NCI-H2171 (cell line): ENCODE measurements around the gene BTRC.

Experiments used
- DNase-seq: peaks from one replicate; lab custom pipeline; 2025; lab: John Stamatoyannopoulos, UW

BTRC gene

DNA sequence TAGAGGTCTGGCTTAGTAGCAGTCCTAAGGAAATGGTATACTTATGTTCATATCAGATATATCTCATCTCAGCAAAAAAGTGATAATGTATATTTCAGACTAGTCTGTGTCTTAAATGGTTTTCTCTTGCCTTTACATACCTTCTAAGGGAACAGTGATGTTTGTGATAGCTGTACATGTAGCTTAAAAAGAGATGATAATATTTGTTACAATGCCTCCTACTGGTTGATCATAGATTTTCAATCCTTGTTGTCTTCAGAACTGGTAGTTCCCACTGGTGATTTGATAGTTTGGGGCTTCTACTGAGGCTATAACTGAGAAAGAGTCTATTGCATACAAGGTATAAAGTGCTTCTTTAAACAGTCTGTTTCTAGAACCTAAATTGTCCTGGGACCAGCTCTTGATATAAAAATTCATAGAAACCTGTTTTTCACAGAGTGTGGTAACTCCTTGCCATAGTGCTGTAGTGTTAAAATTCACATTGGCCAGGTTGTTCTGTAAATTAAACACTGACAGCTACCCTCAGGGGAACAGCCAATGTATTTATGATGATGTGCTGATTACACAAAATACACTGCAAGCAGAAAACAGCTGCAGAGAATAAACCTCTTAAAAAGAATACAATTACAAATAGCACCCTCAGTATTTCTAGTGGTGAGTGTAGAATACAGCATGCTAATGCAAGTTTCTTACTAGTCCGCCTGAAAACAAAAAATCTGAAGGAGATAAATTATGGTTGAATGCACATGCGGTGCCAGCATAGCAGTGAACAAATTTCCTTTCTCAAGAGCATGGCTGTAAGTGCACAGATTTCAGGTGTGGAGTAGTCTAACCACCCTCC is 90.3 kb downstream of the BTRC start:
- DNase-seq: no peak

DNA sequence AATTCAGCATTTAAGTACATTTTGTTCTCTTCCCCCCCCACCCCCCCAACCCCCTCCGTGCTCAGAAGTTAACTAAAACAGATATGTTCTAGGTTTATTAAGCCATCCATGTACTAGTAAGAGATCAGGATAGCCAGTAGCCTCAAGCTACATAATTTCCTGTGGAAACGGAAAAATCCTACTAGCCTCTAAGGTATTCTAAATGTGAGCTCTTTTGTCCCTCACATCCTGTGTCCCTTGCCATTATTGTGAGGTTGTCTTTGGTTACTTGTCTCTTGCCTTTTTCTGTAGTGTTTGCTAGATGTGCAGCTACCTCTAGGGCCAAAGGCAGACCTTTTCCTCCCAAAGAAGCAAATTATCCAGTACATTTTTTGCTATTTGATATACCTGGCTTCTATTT is 92.1 kb downstream of the BTRC start:
- no peak for DNase-seq

DNA sequence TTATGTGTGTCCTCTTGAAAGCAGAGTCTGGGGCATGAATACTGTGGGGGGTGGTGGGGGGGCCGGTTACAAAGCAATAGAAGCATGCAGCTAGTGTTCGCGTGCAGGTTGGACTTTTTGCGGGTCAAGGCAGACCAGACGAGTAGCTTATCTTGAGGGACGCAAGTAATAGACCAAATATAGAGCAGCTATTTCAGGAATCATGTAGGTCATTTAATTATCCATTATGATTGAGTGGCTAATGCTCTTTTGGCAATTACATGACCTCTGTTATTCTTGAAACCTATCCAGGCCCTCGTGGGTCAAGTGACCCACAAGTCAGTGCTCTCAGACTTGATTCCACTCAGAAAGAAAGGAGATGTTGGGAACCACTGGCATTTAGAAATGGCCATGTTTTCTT is 93.0 kb downstream of the BTRC start:
- no peak for DNase-seq

DNA sequence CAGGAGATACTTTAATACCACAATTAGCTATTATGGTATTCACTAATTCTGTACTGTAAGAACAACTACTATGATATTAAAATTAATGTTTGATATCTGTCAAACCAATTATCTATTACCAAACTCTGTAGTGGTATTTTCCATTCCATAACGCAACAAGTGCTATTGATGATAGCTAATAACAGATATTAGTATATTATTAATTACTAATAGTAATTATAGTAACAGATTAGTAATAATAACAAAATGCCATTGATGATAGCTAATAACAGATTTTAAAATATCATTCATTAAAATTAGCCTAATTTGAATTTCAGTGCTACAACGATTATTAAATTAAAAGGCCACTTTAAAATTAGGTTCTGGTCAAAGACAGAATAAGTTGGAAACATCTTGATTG is 93.5 kb downstream of the BTRC start:
- no peak for DNase-seq

DNA sequence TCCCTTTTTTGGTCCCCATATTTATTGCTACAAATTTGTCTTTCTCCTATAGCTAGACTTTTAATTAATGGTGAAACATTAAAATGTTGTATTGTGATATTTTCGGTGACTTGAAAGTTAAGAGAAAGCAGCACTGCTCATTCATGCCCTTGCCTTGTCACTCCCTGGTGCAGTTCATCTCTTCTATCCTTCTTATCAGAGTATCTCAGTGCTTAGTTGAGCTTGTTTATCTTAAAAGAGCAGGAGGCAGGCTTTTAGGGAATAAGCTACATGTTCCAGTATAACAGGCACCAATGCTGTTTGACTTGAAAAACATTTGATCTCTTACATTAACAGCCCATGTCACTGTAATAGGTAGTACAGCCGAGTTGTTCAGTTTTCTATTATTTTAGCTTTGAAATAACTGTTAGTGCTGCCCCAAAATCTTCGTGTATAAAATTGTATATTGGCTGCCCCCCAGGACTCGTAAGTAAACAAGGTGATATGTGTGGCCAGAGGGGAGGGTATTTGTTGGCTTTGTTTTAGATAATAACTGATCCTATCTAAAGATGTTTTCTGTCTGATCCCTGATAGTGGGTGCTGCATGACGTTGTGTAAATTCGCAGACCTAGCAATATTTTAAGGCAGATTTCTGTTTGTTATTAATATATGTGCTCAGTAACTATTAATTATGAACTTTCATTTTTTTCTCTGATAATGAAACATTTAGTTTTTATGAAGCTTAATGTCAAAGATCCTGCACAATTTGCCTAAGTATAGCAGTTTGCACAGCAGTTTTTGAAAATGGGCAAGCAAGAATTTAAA is 96.5 kb downstream of the BTRC start:
- DNase-seq: no peak

DNA sequence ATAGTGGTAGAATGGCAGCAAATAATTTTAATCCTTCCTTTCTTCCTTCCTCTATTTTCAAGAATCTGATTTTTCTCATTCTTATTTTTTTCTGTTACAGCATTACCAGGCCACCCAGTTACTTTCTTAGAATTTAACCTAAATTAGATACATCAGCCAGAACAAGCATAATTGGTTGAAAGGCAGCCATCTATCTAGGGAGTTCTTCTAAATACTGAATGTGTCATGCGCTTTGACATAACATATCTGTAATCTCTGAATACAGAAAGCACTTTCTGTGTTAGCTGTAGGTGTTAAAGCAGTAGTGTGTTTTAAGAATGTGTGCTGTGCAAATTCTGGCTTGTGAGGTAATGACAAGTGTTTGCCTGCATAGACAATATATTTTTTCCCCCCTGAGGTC is 97.3 kb downstream of the BTRC start:
- DNase-seq: no peak

DNA sequence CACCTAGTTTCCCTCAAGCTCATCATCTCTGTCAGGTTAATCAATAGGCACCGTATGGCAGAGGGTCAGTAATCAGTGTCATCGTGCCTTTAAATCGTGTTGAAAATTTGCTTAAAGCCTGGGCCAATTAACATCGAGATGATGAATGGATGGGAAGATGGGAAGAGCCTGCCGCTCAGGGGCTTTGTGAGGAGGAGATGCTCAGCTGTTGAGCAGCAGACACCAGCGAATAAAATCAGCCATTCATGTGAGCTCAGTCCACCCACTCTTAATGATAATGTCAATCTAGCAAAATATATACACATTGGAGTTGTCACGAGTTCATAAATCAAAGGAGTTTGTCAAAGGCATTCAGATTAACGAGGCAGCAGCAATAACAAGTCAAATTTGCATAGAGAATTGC is 97.7 kb downstream of the BTRC start:
- no peak for DNase-seq

DNA sequence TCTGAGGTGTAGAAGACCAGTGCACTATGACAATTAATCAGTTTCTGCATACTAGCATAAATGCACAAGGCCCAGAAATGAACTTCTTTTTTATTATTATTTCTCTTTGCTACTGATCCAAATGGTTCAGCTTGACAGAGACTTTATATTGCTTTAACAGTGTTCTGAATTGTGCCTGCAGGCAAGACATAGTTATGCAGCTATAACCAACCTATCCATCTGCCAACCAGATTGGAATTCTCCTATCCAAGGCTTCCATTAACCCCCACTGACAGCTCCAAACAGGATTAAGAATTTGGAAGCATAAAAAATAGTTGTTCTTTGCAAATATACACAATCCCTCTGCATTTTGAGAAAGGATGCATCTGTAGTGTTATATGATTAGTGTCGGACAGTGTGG is 98.2 kb downstream of the BTRC start:
- no peak for DNase-seq

DNA sequence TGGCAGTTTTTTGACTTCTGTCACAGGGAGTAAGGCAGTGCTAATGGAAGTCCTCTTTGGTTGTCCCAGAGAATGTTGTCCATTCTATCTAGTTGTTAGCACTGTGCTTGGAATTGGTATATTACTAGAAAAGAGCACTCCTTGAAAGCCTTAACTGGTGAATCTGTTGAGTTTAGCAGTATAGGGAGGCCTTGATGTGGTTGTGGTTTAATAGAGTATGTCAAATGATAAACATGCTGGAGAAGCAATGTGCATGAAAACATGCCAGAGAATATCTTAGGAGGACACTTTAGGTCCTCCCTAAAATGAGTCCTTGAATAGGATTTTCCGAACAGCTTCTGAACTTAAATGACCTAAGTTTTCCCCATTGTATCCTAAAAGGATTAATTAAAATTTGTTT is 98.6 kb downstream of the BTRC start:
- no peak for DNase-seq

DNA sequence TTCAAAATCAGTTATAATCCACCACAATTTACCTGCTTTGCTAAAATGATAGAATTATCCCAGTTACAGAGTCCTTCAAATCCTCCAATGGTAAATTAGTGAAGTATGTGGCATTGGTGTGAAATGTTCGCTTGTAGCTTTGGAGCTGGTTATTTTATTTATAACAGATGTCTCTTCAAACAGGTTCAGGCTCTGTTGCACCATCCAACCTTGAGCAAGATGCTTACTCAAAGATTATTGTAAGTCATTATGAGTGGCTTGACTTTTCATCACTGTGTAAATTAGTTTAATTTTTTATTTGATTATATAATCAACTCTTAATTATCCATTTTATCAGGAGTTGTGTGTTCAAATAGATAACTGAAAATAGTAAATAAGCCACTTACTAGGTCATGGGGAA is 99.4 kb downstream of the BTRC start:
- no peak for DNase-seq

DNA sequence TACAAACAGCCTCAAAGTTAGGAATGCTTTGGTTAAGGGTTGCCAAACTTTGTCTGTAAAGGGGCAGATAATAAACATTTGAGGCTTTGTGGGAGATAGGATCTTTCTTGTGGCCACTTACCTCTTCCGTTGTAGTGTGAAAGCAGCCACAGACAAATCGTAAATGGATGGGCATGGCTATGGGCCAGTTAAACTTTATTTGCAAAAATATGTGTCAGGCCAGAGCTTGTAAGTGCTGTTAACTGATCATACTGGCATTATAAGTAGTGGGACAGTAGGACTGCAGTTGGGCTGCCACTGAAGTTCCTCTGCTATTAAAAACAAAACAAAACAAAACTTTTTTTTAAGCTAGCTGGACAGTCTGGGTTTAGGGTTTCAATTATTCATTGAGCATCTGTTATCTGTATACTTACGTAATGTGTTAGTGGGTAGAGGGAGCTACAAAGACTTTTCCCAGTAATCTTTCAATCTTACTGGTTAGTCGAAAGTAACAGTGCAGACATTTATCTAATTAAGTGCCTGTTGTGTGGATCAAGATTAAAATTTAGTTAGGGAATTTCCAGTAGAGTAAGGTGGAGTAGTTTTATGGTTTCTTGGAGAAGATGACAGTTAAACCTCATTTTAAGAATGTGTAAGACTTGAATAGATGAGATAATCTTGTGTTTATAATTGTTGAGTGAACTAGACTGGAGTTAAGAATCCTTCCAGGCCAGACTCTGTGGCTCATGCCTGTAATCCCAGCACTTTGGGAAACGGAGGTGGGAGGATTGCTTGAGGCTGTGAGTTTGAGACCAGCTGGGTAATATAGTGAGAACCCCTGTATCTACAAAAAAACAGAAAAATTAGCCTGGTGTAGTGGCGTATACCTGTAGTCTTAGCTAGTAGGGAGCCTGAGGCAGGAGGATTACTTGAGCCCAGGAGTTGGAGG is 100.1 kb downstream of the BTRC start:
- DNase-seq: no peak

DNA sequence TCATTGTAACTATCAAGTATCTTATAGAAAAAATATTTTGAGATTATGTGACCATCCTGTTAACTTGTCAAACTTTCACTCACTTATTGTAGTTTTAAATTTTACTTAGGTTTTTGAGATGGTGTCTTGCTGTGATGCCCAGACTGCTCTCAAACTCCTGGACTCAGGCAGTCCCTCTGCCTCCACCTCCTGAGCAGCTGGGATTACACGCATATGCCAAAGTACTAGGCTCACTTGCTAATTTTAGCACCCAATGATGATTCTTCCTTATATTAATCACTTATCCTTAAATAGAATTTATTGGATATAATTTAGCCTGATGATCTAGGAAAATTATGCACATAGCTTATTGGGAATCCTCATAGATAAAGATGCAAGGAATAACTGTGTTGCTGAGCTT is 104.9 kb downstream of the BTRC start:
- DNase-seq: no peak

DNA sequence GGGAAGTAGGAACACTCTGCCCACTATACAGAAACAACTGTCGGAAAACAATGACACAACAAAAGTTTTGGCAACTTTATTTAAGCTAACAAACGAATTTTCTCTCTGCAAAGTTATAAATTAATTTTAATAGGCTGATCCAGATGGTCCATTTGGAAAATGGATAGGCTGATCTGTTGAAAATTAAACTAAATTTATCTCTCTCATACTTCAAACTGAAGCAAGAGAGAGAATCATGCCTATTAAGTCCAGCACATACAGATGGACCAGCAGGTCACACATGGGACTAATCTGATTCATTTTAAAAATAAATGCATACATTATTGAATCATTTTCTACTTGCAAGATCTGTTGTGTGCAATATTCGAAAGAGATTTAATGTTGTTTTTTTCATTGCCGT is 110.1 kb downstream of the BTRC start:
- DNase-seq: no peak

DNA sequence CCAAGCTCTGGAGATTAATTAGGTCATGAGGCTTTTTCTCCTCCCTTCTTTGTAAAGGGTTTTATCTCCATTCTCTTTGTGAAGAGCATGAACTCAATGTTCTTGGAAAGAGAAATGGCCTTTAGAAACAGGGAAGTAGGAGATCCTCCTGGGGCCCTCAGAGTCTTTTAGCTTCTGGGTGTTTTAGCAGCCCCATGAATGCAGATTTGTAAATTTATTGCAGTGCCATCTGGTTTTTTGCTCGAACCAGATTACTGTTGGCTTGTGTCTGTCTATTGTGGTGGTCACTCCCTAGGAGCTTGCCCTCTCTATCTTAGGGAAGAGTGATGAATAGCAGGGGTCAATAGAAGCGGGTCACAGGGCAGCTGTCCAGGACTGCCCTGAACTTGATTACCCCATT is 110.6 kb downstream of the BTRC start:
- DNase-seq: no peak

DNA sequence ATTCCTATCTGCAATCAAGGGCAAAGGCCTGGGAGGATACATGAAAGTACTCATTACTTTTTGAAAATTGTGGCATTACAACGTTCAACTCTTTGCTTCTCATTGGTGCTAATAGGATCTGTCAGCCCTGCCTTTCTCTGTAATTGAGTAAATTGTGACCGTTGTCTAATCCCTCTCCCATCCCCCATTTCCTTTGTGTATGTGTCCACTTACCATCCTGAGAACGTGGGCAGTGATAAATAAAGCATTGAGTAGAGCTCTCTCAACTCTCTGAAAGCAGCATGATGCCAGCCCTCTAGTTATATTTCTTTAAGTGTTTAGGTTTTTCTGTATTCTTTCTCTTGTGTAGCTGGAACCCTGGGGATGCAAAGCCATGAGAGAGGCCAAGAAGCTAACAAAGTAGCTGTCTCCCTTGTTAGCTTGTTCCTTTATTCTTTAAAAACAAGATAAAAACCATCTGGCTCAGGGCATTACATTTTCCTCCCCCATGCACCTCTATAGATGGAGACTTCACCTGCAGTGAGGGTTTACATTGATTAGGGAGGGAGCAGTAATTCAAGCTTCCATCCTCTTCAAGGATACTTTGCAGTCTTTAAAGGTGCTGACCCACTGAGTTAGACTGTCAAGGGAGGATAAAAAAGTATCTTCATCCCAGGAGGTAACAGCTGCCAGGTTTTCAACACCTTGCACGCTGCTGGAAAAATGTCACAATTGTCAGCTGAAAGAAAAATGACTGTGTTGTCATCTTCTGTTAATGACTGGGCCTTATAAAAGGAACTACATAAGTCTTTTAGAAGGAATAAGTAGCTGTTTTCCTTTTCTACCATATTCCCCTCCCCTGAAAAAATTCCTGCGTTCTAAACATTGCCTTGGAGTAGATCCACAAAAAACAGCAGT is 112.3 kb downstream of the BTRC start:
- DNase-seq: no peak

DNA sequence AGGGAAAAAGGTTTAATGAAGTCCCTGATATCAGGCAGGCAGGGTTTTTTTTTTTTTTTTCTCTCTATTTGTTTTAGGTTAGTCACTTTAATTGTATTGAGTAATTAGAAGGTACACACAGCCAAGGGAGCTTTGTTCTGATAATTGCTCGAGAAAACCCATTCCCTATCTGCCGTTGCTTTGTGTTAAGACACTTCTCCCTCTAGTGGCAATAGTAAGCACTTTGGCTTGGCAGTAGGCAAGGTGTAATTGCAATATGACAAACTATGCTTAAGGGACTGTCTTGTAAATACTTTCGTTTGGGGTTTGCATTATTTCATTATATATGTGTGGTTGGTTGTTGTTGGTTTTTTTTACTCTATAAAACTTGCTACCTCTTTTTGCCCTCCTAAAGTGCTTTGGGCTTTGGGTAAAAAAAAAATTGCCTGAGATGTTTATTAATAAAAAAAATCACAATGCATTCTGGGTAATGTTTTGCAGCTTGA is 113.4 kb downstream of the BTRC start:
- no peak for DNase-seq

DNA sequence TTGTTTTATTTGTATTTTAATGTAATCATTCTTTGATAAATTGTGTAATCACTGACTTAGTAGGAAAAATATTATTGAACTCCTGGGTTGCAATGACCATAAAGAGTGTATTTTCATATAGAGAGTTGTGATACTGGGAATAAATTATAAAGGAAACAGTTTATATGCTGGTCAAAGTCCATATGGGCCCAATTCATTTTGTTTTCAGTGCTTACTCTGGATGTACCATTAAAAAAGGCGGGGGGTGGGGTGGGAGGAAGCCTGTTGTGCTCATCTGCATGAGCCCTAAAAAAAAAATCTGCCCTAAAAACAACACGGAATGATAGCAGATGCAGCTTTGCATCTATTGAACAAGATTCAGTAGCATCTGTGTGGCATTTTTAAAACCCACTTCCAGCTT is 114.2 kb downstream of the BTRC start:
- DNase-seq: no peak

DNA sequence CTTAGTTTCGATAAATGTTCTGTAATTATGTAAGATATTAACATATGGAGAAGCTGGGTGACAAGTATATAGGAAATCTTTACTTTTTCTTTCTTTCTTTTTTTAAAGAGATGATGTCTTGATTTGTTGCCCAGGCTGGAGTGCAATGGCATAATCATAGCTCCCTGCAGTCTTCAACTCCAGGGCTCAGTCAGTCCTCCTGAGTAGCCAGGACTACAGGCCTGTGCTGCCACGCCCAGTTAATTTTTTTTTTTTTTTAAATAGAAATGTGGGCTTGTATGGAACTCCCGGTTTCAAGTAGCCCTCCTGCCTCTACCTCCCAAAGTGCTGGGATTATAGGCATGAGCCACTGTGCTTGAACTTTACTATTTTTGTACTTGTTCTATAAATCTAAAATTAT is 122.4 kb downstream of the BTRC start:
- DNase-seq: no peak

DNA sequence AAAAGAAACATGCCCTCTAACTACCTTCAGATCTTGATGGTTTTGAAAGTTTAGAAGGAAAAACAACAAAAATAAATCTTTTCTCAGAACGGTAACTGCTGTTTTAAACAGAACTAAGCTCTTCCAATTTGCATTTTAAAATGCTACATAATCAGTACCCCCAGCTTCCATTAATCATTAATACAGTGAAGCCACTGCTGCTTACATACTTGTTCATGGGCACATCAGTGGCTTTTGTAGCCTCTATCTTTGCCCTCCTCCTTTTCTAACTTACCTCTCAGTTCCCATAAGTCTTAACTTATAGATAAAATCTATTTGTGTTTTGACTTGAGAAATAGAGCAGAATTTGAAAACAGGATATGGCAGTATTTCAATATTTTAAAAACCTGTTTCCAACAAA is 125.0 kb downstream of the BTRC start:
- no peak for DNase-seq

DNA sequence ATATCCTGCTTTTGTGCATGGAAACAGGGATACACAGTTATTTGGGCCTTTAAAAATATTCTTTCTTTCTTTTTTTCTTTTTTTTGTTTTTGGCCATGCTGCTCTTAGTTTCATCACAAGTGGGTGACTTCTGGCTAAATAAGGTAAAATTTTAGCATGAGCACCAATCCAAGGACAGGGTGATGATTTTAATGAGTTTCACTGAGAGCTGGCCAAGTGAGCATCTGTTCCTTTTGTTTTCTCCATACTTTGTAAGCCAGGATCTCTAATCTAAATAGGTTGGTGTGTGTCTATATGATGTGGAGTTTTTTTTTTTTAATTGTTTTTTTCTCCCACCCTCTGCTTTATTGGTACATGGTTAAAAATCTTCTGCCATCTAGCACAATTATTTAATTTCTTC is 127.3 kb downstream of the BTRC start:
- DNase-seq: no peak

DNA sequence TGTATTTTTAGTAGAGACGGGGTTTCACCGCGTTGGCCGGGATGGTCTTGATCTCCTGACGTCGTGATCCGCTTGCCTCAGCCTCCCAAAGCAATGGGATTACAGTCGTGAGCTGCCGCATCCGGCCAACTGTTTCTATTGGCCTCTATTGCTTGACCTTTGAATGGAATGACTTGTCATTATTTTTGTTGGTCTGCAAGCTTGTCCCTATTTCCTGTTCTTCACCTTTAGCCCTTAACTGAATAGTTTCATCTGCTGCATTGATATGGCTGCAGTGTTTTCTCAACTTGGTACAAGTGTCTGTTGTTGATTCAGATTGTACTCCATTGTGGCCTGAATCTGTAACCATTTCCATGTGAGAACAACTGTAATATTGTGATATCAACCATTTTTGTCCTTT is 128.6 kb downstream of the BTRC start:
- DNase-seq: no peak
